Esophagus muscularis mucosa (tissue), 4 donors: ENCODE results near the gene PLEKHA7. TPM values are rescaled to one million over a fixed set of nuclear protein-coding genes. Genes with fewer than 3 reads are reported as not detected.

ENCODE experiments used
- DNase-seq: peaks from one replicate; pipeline ENCODE4 v3.0.0-alpha.2; 2017; ENCODE audit errors: extremely low spot score
- H3K27ac ChIP-seq, 4 donors: fragments of 200-600 bp; sonication (generic); replicated peaks in 1 of 4; 1 replicate in 3 of 4; 2 replicates in 1 of 4; pipeline ENCODE4 v1.5.1; 2016 to 2019; ENCODE audit warnings: mild to moderate bottlenecking in 1 of 4
- H3K27me3 ChIP-seq, 4 donors: fragments of 200-600 bp; sonication (generic); one replicate each; pipeline versions ENCODE4 v1.5.1 to v1.6.0; 2016 to 2019
- H3K36me3 ChIP-seq, 4 donors: fragments of 200-600 bp; sonication (generic); one replicate each; pipeline ENCODE4 v1.5.1; 2016 to 2019
- H3K4me1 ChIP-seq, 4 donors: fragments of 200-600 bp; sonication (generic); one replicate each; pipeline ENCODE4 v1.5.1; 2016 to 2019
- H3K4me3 ChIP-seq, 4 donors: fragments of 200-600 bp; sonication (generic); 1 replicate in 2 of 4; 2 replicates in 2 of 4; pipeline ENCODE4 v1.5.1; 2016 to 2019; ENCODE audit warnings: mild to moderate bottlenecking in 4 of 4, moderate library complexity in 1 of 4
- H3K9me3 ChIP-seq, 4 donors: fragments of 200-600 bp; sonication (generic); 1 replicate in 3 of 4; 2 replicates in 1 of 4; pipeline ENCODE4 v1.5.1; 2016 to 2019
- CTCF ChIP-seq, 3 experiments: fragments of 200-600 bp in 2 of 3; fragments of 450-650 bp in 1 of 3; sonication (generic) in 2 of 3; IDR thresholded peaks; one replicate each; pipeline ENCODE4 v1.5.1; 2017 to 2019; ENCODE audit warnings: antibody characterized with exemption in 3 of 3, mild to moderate bottlenecking in 2 of 3, moderate library complexity in 1 of 3
- EP300 ChIP-seq: sonication (generic); formaldehyde crosslinking; IDR thresholded peaks from one replicate; pipeline ENCODE4 v1.6.1; 2017; ENCODE audit warnings: antibody characterized with exemption
- POLR2A ChIP-seq: fragments of 450-650 bp; IDR thresholded peaks from one replicate; pipeline ENCODE4 v1.6.1; 2017; ENCODE audit warnings: antibody characterized with exemption, moderate library complexity, mild to moderate bottlenecking, low read depth
- POLR2AphosphoS5 ChIP-seq, 2 donors: sonication (generic); formaldehyde crosslinking; IDR thresholded peaks; one replicate each; pipeline ENCODE4 v1.6.1; 2017; ENCODE audit warnings: antibody characterized with exemption in 2 of 2
- WGBS: methylation state at CpG from one replicate; pipeline ENCODE4 v1.1.5; 2018; 5-methylcytosine and 5-hydroxymethylcytosine counted together
- intact Hi-C: fragments of 100-400 bp; cut with DNase I; formaldehyde crosslinking; loops from one replicate; pipeline ENCODE4 v1.15.1; 2023
- total RNA-seq, 4 donors: library from RNA; depleted of rRNA; stranded (reverse); fragments of >200 nt; gene quantifications; one replicate each; pipeline versions ENCODE4 v1.1.0 to v1.2.1, GENCODE V29; 2016

The PLEKHA7 gene
- total RNA-seq, 4 donors from 2014 or later, result 5.8 to 9.1 (median 7.7) TPM

GRCh38 chr11:16738193-16738946 lies 275.8 kb downstream of the PLEKHA7 start, which contains the start of gene C11orf58:
TSS of gene C11orf58 (plus strand) at chr11:16738647. CDS start at chr11:16738779, 132 bp downstream.
- peak within 1 kb of the TSS; percentile 64 to 84 (median 79) for H3K4me3 ChIP-seq
- H3K27ac ChIP-seq, result peak within 1 kb of the TSS; percentile 90 to 96 (median 92)
- no peak for TF ChIP-seq CTCF (IDR thresholded peaks at IDR 0.05)
- no peak for TF ChIP-seq EP300
- TF ChIP-seq POLR2A, result peak; percentile 93
- peak; percentile 95 to 96 for TF ChIP-seq POLR2AphosphoS5 (IDR thresholded peaks at IDR 0.05)
- H3K27me3 ChIP-seq, result no peaks in the 10 kb centered on the region
- DNase-seq, result peak; percentile 98
- no peaks in the 10 kb centered on the region for H3K9me3 ChIP-seq
- 0% methylated on average over 29 of the region's 47 CpGs for WGBS
- H3K36me3 ChIP-seq, result peaks cover 0 to 3% (median 0%) of the 10 kb centered on the region in 4 donors
- H3K4me1 ChIP-seq, result peaks cover 38 to 47% (median 44%) of the 10 kb centered on the region in 4 donors
- intact Hi-C loops, result loop anchor here (2.0 kb wide), 1 partner anchor 338 kb away; the partner anchor contains the start of gene RPS13

- under 1% methylated on average over 6 of the region's 6 CpGs for WGBS
- DNase-seq, result no peak
- TF ChIP-seq POLR2AphosphoS5 (IDR thresholded peaks at IDR 0.05), result no peak
- no peak for TF ChIP-seq CTCF (IDR thresholded peaks at IDR 0.05)
- no peak for TF ChIP-seq POLR2A
- TF ChIP-seq EP300, result no peak
- intact Hi-C loops, result loop anchor here (2.0 kb wide), 1 partner anchor 339 kb away; the partner anchor contains the start of gene RPS13
- Histone ChIP-seq H3K4me1 (peaks cover 33 to 41% (median 39%) of the 10 kb centered on the region in 4 donors), H3K9me3 (no peaks in the 10 kb centered on the region), H3K27ac (peak overlapping the region; percentile 90 to 96 (median 92)), H3K4me3 (peak overlapping the region; percentile 64 to 84 (median 79)), H3K36me3 (peaks cover 0 to 3% (median 0%) of the 10 kb centered on the region in 4 donors), H3K27me3 (no peaks in the 10 kb centered on the region)
Measured at GRCh38 chr11:16737818-16738192, 276.4 kb downstream of the PLEKHA7 start.

Other genes starting within 250 kb of the PLEKHA7 start
- 1,000 to 10,000 TPM in 3 of 4 donors, 100 to 1,000 TPM in 1; 828 to 2,253 (median 1,546) TPM for gene RPS13, start 63.3 kb upstream of the PLEKHA7 start, total RNA-seq
- 10 to 100 TPM; 62.1 to 85.3 (median 72.7) TPM for gene PIK3C2A, start 193.6 kb upstream of the PLEKHA7 start, total RNA-seq